ENCODE measurements around the gene ZNF785.
A peak's percentile ranks its signal among the peaks of the same experiment; 100 is the strongest.
"Not testable (repeated sequence)": the region's sequence is repeated elsewhere in the genome, so short reads cannot be mapped to it uniquely, and the experiment has no call there.

The ZNF785 gene

DNA sequence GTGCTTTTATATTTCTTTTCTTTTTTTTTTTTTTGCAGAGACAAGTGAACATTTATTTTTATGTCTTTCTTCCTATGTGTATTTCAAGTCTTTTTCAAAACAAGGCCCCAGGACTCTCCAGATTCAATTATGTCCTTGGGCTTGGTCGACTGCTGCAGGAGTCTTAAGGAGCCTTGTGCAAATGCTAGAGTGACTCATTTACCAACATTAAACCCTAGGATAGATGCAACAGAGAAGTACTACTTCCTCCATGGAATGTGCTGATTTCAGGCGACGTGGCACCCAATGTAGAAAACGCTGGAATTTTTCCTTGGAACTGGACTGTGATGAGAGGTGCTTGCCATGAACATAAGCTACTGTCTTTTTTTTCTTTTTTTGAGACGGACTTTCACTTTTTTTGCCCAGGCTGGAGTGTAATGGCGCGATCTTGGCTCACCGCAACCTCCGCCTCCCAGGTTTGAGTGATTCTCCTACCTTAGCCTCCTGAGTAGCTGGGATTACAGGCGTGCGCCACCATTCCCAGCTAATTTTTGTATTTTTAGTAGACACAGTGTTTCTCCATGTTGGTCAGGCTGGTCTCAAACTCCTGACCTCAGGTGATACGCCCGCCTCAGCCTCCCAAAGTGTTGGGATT lies 49.0 kb downstream of the ZNF785 start:
- DNase-seq = not testable (repeated sequence)

DNA sequence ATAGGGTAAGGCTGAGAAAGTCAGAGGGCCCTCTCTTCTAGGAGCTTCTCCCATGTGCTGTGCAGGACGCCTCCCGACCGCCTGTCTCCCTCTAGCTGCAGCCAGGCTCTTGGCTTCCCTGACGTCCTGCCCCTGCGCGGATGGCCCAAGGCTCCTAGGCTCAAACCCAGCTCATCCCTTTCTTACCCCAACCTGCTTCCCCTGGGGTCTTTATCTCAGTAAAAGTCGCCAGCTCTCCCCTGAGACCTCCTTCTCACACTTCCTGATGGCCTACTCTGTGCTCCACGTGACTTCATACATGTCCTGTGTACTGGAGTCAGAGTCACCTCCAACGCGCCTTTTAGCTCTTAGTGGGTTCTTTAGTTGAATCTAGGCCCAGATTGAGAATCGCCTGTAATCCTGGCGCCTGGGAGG lies 49.7 kb downstream of the ZNF785 start:
- peak; percentile 87 for DNase-seq

- no peak for DNase-seq
Measured at GRCh38 chr16:30535106-30535776, 50.3 kb downstream of the ZNF785 start.

DNA sequence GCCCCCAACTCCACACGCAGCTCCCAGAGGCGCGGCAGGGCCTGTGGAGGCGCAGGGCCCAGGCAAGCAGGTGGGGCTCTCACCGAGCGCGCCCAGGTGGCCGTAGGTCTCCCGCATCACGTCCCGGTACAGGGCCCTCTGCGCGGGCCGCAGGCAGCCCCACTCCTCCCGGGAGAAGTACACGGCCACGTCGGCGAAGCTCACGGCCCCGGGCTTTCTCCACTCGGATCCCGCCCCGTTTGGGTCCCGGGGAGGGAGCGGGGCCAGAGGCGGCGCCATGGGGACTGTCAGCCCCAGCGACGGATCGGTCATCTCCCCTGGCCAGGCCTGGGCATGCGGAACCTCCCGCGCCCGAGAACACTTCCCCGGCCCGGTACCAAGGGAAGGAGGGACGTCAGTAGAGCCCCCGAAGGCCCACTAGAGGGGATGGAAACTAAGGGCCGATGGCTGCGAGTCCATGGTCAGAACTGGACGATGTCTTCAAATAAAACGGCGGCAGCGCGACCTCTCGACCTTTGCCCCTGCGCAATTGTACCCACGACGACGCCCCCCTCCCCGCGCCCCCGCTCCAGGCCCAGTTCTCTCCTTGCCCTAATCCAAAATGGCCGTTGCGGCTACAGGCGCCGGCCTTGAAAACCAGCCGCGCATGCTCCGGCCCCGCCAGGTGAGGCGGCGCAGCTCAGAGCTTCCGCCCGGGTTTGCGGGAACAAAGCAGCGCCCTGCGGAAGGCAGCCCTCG lies 51.0 kb downstream of the ZNF785 start, which contains the start of gene ZNF747:
Gene ZNF747, minus strand, starts transcription at position 491 of the 738 bp plus-strand sequence. Its CDS starts 179 bp downstream, at position 312.
- DNase-seq = peak; percentile 96

DNA sequence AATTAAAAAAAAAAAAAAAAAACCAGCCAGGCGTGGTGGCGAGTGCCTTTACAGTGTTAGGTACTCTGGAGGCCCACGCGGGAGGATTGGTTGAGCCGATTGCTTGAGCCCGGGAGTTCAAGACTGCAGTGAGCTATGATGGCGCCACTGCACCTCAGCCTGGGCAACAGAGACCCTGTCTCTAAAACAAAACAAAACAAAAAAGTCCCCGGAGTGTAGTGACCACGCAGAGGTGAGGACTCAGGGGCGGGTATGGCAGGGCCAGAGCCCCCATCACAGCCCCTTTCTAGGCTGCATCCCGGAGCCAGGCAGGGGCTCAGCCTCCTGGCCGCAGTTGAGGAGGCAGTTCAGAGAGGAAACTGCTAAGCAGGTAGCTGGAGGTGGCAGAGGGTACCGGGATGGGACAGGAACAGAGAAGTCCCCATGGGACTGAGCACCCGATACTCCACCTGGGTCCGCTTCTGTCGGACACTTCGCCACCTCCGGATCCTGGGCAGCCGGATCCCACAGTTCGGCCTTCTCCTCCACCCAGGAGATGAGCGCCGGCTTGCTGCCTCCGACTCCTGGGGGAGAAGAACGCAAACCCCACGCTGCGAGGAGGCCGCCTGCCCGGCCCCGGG lies 51.6 kb downstream of the ZNF785 start:
- no peak for DNase-seq

- DNase-seq = no peak
Measured at GRCh38 chr16:30533146-30533522, 52.4 kb downstream of the ZNF785 start.

DNA sequence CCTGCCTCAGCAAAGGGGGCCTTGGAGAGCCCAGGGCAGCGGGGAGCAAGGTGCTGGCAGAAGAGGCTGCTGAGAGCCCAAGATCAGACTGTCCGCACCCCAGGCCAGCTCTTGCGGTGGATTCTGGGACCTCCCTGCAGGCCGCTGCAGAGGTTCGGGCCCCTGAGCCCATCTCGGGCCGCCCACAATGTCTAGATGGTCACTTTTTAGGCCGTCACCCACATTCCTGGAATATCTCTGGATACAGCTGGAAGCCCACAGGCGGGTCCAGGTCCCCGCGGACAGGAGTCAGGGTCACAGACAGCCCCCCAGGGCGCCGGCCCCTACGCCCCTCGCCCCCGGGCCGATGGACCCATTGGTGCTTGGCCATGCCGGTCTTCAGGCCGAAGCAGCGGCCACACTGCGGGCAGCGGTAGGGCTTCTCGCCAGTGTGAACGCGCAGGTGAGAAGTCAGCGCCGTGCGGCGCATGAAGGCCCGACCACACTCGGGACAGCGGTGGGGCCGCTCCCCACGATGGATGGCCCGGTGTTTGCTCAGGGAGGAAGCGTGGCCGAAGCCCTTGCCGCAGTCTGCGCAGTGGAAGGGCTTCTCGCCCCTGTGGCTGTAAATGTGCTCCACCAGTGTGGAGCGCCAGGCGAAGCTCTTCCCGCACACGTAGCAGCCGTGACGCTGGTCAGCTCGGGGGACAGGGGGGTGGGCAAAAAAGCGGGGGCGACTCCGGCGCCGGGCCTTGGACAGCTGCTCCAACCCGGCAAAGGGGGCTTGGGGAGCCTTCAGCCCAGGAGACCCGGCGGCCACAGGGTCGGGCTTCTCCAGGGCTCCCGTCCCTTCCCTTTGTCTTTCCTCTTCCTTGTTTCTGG lies 53.0 kb downstream of the ZNF785 start:
- DNase-seq = no peak

Data from activated CD8-positive, alpha-beta memory T cell treated with anti-CD3 and anti-CD28 coated beads for 24 hours (primary cell).